HUES6 (cell line): Measurements from ENCODE around the gene FOSL2.

Source experiments
- H3K27ac ChIP-seq: 2 replicates; pipeline ENCODE4 v1.7.0; 2013; ENCODE audit warnings: low read depth, mild to moderate bottlenecking, low read length, inconsistent platforms
- H3K27me3 ChIP-seq: 2 replicates; pipeline ENCODE4 v1.6.1; 2013; ENCODE audit warnings: low read length; ENCODE audit not compliant: control insufficient read depth, insufficient read depth
- H3K36me3 ChIP-seq: 2 replicates; pipeline ENCODE4 v1.6.1; 2013; ENCODE audit warnings: low read length; ENCODE audit not compliant: control insufficient read depth, insufficient read depth
- H3K4me1 ChIP-seq: 2 replicates; pipeline ENCODE4 v1.6.1; 2013; ENCODE audit warnings: low read length; ENCODE audit not compliant: control insufficient read depth, insufficient read depth
- H3K4me3 ChIP-seq: 2 replicates; pipeline ENCODE4 v1.5.1; 2013; ENCODE audit warnings: low read depth, low read length
- H3K9ac ChIP-seq: one replicate; pipeline ENCODE4 v1.6.1; 2013; ENCODE audit warnings: mild to moderate bottlenecking, low read length
- H3K9me3 ChIP-seq: 2 replicates; pipeline ENCODE4 v1.6.1; 2013; ENCODE audit warnings: low read depth, low read length; ENCODE audit not compliant: control insufficient read depth, insufficient read depth

The FOSL2 gene

DNA sequence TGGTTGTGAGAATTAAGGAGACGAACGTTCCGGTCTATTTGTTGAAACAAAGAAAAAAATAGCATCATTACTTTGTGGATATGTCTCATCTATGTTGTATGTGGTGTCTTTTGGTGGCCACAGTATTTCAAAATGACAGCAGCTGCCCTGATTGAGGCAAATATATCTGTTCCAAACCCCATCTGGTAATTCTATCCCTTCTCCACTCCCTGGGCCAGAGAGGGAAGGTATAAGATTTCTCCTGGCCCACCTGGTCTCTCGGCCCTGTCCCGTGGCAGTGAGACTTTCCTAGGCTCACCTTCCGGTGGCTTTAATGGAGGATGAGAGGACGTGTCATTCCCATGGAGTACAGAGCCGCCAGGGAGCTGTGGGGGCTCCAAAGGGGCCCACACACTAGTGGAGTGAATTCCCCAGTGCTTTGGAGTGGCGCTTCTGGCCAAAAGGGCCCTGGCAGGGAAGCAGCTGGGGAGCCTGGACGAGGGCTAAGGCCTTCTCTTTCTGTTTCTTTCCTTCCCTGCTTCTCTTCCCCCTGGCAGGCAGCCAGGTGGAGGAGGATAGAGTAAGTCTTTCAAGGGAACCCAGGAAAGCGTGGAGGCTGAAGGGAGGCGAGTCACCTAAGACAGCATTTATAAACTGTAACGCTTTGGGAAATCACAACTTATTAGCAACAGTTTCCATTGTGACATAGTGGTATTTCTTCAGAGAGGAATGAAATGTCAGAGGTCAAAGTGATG, 5.6 kb downstream of the FOSL2 start:
- H3K27me3 ChIP-seq = peaks cover 28% of the 10 kb centered on the region
- H3K4me1 ChIP-seq = peaks cover 18% of the 10 kb centered on the region; the same call in 1 of the 2 replicates
- no peak overlapping the region for H3K27ac ChIP-seq
- no peaks in the 10 kb centered on the region for H3K36me3 ChIP-seq
- H3K4me3 ChIP-seq = no peak overlapping the region
- H3K9me3 ChIP-seq = no peaks in the 10 kb centered on the region
- H3K9ac ChIP-seq = no peak overlapping the region

DNA sequence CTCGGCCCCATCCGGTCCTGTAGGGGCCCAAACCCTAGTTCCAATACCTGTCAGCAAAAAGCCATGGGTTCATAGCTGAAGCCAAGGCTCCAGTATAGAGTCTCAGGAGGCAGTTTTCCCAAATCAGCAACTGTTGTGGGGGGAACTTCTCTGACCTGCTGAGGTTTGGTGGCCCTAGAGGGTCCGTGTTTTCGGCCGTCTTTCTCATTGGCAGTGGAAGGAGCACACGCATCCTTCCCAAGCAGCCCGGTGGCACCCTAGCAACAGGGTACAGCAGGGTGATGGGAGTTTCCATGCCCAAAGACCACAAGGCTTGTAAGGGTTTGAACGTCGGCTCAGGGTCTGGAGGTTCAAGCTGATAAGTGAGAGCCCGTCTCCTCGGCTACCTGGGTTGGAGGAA, 6.6 kb downstream of the FOSL2 start:
- Histone ChIP-seq H3K27me3 (peaks cover 18% of the 10 kb centered on the region), H3K9ac (no peak overlapping the region), H3K4me1 (peaks cover 16% of the 10 kb centered on the region; the same call in 1 of the 2 replicates), H3K9me3 (no peaks in the 10 kb centered on the region), H3K36me3 (peaks cover 5% of the 10 kb centered on the region), H3K27ac (no peak overlapping the region), H3K4me3 (no peak overlapping the region)

DNA sequence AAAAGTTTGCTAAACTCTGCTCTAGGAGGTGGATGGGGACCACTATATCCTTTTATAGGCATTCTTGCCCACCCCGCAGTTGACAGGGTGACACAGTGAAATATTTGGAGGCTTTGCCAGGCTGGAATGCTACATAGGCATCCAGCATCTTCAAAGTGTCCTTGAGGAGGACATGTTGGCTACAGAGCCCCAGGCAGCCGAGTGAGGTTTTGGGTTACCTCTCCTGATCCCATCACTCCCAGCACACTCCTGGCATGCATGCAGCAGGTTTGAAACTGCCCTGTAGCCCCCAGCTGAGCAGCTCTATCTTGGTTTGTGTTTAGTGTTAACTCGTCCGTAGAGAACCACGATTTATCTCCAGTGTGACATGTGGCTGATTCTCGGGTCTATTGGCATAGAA, 7.3 kb downstream of the FOSL2 start:
- Histone ChIP-seq H3K9ac (no peak overlapping the region), H3K27ac (no peak overlapping the region), H3K36me3 (peaks cover 12% of the 10 kb centered on the region), H3K9me3 (no peaks in the 10 kb centered on the region), H3K27me3 (peaks cover 11% of the 10 kb centered on the region), H3K4me3 (no peak overlapping the region), H3K4me1 (peaks cover 10% of the 10 kb centered on the region; the same call in 1 of the 2 replicates)

DNA sequence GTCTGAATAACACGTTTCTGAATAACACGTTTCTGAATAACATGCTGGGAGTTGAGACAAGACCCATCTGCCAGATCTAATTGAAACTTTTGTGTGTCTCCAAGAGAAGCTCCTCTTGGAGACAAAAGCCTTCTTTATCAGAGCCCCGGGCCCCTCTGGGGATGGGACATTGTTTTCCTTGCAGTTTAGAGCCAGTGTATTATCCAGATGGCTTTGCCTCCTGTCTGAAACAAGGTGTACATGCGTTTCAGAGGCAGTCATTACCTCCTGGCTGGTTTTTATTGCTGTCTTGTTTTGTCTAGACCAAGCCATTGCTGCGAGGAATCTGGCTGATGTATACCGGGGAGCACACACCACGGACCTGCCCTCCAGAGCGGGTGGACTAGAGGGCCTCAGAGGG, 7.8 kb downstream of the FOSL2 start:
- Histone ChIP-seq H3K27ac (no peak overlapping the region), H3K36me3 (peaks cover 13% of the 10 kb centered on the region), H3K4me1 (peaks cover 6% of the 10 kb centered on the region; the same call in 1 of the 2 replicates), H3K9me3 (no peaks in the 10 kb centered on the region), H3K27me3 (peaks cover 7% of the 10 kb centered on the region), H3K9ac (no peak overlapping the region), H3K4me3 (no peak overlapping the region)

DNA sequence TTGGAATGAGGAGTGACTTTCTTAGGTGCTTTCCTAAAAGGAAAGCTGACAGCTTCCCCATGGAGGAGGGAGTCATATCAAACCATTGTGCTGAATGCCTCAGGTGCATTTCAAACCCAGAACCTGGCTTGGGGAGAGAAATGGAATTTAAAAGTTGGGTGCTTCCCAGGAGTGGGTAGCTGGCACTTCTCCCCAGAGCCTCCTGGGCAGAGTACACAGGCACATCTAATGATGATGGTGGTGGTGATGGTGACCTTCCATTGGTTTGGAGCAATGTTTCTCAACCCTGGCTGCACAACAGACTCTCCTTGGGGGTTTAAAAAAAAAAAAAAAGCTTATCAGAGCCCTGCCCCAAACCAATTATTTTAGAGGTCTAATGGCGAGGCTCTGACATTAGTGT, 8.3 kb downstream of the FOSL2 start:
- Histone ChIP-seq H3K27ac (no peak overlapping the region), H3K9me3 (no peaks in the 10 kb centered on the region), H3K36me3 (peaks cover 13% of the 10 kb centered on the region), H3K4me3 (no peak overlapping the region), H3K9ac (no peak overlapping the region), H3K27me3 (peaks cover 2% of the 10 kb centered on the region), H3K4me1 (peaks cover 3% of the 10 kb centered on the region; the same call in 1 of the 2 replicates)

DNA sequence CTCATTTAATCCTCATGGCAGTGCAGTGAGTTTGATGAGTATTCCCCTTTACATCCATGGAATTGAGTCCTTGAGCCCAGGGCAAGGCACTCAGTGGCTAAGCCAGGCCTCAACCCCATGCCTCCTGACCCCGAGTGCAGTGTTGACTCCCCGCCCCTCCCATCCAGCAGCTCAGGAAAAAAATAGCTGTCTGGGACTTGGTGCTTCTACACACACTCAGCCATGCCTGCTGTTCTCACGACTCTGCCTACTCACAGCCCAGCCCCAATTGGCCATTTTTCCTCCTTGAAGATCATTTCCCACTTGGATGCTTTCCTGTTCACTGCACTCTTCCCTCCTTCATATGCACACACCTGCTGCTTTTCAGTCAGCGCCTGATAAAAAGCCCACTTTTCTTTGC, 8.8 kb downstream of the FOSL2 start:
- no peak overlapping the region for H3K4me3 ChIP-seq
- no peak overlapping the region for H3K27ac ChIP-seq
- no peaks in the 10 kb centered on the region for H3K27me3 ChIP-seq
- peaks cover 13% of the 10 kb centered on the region for H3K36me3 ChIP-seq
- H3K9ac ChIP-seq = no peak overlapping the region
- peaks cover 3% of the 10 kb centered on the region; the same call in 1 of the 2 replicates for H3K4me1 ChIP-seq
- H3K9me3 ChIP-seq = no peaks in the 10 kb centered on the region

DNA sequence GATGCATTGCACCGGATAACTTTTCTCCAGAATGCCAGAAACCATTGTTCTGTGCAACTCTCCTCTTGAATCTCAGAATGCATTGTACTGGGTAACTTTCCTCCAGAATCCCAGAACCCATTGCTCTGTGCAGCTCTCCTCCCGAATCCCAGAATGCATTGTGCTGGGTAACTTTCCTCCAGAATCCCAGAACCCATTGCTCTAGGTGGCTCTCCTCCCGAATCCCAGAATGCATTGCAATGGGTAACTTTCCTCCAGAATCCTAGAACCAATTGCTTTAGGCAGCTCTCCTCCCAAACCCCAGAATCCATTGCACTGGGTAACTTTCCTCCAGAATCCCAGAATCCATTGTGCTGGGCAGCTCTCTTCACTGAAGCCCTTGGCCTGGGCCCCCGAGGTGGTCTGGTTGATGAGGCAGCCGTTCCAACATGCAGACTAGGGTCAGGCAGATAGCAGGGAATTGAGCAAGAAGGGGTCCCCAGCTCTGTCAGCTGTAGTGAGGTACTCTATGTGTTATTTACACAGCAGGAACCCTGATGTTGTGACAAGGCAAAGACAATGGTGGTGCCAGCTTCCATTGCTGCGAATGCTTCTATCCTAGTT, 9.4 kb downstream of the FOSL2 start:
- no peak overlapping the region for H3K27ac ChIP-seq
- H3K4me3 ChIP-seq = no peak overlapping the region
- peaks cover 13% of the 10 kb centered on the region for H3K36me3 ChIP-seq
- H3K9ac ChIP-seq = no peak overlapping the region
- no peaks in the 10 kb centered on the region; the same call in 1 of the 2 replicates for H3K4me1 ChIP-seq
- H3K27me3 ChIP-seq = no peaks in the 10 kb centered on the region
- no peaks in the 10 kb centered on the region for H3K9me3 ChIP-seq

DNA sequence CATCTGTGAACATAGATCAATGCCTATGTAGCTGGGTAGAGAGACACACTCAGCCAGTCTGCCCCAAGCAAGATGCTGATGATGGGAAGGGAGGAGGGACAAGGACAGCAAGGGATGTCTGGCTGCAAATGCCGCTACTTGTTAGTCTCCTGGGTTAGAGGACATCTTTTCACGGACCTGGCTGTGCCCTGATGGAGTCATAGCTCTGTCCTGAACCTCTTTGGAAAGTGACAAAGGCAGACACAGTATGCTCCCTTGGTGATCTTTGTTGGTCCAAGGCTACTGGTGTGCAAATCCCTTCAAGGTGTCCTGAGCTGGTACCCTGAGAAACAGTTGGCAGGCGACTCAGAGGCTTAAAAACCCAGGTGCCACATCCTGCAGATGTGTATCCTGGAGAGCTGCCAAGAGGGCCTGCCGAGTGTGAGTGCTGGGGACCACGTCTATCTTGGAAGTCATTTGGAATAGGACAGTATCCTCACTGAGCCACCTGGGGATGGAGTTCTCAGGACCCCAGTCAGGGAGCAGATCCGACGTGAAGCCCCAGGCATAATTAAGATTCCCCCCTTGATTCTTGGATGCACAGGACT, 10.8 kb downstream of the FOSL2 start:
- Histone ChIP-seq H3K27me3 (no peaks in the 10 kb centered on the region), H3K36me3 (peaks cover 13% of the 10 kb centered on the region), H3K4me3 (no peak overlapping the region), H3K9me3 (no peaks in the 10 kb centered on the region), H3K27ac (no peak overlapping the region), H3K9ac (no peak overlapping the region), H3K4me1 (no peaks in the 10 kb centered on the region; the same call in 1 of the 2 replicates)

DNA sequence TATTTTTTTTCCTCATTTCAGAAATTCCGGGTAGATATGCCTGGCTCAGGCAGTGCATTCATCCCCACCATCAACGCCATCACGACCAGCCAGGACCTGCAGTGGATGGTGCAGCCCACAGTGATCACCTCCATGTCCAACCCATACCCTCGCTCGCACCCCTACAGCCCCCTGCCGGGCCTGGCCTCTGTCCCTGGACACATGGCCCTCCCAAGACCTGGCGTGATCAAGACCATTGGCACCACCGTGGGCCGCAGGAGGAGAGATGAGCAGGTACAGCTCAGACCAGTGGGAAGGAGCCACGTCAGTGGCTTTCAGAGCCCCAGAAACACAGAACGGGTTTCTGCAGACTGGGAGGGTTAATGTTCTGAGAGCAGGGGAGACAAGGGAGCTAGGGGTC, 11.4 kb downstream of the FOSL2 start:
- Histone ChIP-seq H3K9ac (no peak overlapping the region), H3K4me3 (no peak overlapping the region), H3K9me3 (no peaks in the 10 kb centered on the region), H3K27me3 (no peaks in the 10 kb centered on the region), H3K36me3 (peaks cover 13% of the 10 kb centered on the region), H3K27ac (no peak overlapping the region), H3K4me1 (no peaks in the 10 kb centered on the region; the same call in 1 of the 2 replicates)

DNA sequence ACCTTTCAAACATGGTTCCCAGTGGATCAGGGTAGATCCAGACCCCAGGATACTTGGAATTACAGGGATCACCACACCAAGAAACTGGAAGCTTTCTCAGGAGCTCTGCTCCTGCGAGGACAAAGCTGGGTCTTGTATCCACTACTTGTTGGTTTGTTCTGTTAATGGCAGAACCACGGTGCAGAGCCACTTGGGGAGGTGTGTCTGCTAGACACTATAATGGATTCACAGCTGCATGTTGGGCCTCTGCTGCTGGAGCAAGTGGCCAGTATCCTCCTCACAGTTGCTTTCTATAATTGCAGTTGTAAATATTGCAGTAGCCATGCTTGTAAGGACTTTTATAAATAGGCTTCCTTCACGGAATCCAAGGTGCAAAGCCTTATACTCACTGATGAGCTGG, 12.9 kb downstream of the FOSL2 start:
- peaks cover 16% of the 10 kb centered on the region for H3K36me3 ChIP-seq
- H3K27ac ChIP-seq = no peak overlapping the region
- H3K9ac ChIP-seq = no peak overlapping the region
- no peaks in the 10 kb centered on the region for H3K27me3 ChIP-seq
- no peak overlapping the region for H3K4me3 ChIP-seq
- H3K9me3 ChIP-seq = no peaks in the 10 kb centered on the region
- H3K4me1 ChIP-seq = no peaks in the 10 kb centered on the region; the same call in 1 of the 2 replicates
